ENCODE measurements around the gene SRR. TPM values are rescaled to one million over a fixed set of nuclear protein-coding genes. Genes with fewer than 3 reads are reported as not detected.

Gene SRR
- total and polyA plus RNA-seq, 10 of the 15 experiments (the other 5 are each of a cell fraction or from before 2014, with no cell fraction given): 11.7 to 33.9 (median 20.2) TPM

- TF ChIP-seq ZBTB40 (IDR thresholded peaks at IDR 0.05; ENCODE audit: borderline replicate concordance) (no peak), NR2C2 (IDR thresholded peaks at IDR 0.05; ENCODE audit: borderline replicate concordance, control insufficient read depth, insufficient read length, low read depth) (no peak), STAT1 (conservative IDR thresholded peaks at IDR 0.05) (no peak), GATAD2B (conservative IDR thresholded peaks at IDR 0.05; ENCODE audit: low read depth) (peak; percentile 42; the same call in 1 of the 2 replicates), JUND (IDR thresholded peaks at IDR 0.05; ENCODE audit: low read depth, low read length) (no peak), HCFC1 (IDR thresholded peaks at IDR 0.05; ENCODE audit: low read length) (no peak), LARP7 (IDR thresholded peaks at IDR 0.05) (peak; percentile 60), RCOR1 (conservative IDR thresholded peaks at IDR 0.05; ENCODE audit: low read depth, low read length) (no peak), ZBTB11 (CRISPR knock-in tag; IDR thresholded peaks at IDR 0.05) (no peak), NR2F1 (conservative IDR thresholded peaks at IDR 0.05) (peak; percentile 48; the same call in 1 of the 2 replicates), NRF1 (conservative IDR thresholded peaks at IDR 0.05; ENCODE audit: low read depth, low read length) (peak; percentile 46; the same call in 1 of the 2 replicates), POLR2A (IDR thresholded peaks at IDR 0.05; ENCODE audit: low read depth, low read length) (peak; percentile 98), IKZF1 (conservative IDR thresholded peaks at IDR 0.05) (peak; percentile 63), HSF1 (IDR thresholded peaks at IDR 0.05; ENCODE audit: low read depth, low read length) (no peak), TCF12 (IDR thresholded peaks at IDR 0.05; ENCODE audit: low read depth, low read length) (no peak)
- TF ChIP-seq, protein P1, sequence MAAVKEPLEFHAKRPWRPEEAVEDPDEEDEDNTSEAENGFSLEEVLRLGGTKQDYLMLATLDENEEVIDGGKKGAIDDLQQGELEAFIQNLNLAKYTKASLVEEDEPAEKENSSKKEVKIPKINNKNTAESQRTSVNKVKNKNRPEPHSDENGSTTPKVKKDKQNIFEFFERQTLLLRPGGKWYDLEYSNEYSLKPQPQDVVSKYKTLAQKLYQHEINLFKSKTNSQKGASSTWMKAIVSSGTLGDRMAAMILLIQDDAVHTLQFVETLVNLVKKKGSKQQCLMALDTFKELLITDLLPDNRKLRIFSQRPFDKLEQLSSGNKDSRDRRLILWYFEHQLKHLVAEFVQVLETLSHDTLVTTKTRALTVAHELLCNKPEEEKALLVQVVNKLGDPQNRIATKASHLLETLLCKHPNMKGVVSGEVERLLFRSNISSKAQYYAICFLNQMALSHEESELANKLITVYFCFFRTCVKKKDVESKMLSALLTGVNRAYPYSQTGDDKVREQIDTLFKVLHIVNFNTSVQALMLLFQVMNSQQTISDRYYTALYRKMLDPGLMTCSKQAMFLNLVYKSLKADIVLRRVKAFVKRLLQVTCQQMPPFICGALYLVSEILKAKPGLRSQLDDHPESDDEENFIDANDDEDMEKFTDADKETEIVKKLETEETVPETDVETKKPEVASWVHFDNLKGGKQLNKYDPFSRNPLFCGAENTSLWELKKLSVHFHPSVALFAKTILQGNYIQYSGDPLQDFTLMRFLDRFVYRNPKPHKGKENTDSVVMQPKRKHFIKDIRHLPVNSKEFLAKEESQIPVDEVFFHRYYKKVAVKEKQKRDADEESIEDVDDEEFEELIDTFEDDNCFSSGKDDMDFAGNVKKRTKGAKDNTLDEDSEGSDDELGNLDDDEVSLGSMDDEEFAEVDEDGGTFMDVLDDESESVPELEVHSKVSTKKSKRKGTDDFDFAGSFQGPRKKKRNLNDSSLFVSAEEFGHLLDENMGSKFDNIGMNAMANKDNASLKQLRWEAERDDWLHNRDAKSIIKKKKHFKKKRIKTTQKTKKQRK (IDR thresholded peaks at IDR 0.05; ENCODE audit: low read depth, low read length): no peak
Observed at GRCh38 chr17:2303204-2304188, at the start of gene SRR, which contains the start of gene SMG6 (continued).
